HG02870 (cell line): Measurements from ENCODE around the gene TCF3.
A peak's percentile ranks its signal among the peaks of the same experiment; 100 is the strongest.

Experiments used
- ATAC-seq: cut with Tn5 transposase; IDR thresholded peaks from one replicate; pipeline ENCODE4 v1.9.1; 2021; ENCODE audit warnings: mild to moderate bottlenecking, moderate library complexity; ENCODE audit not compliant: unreplicated experiment

TCF3 gene

DNA sequence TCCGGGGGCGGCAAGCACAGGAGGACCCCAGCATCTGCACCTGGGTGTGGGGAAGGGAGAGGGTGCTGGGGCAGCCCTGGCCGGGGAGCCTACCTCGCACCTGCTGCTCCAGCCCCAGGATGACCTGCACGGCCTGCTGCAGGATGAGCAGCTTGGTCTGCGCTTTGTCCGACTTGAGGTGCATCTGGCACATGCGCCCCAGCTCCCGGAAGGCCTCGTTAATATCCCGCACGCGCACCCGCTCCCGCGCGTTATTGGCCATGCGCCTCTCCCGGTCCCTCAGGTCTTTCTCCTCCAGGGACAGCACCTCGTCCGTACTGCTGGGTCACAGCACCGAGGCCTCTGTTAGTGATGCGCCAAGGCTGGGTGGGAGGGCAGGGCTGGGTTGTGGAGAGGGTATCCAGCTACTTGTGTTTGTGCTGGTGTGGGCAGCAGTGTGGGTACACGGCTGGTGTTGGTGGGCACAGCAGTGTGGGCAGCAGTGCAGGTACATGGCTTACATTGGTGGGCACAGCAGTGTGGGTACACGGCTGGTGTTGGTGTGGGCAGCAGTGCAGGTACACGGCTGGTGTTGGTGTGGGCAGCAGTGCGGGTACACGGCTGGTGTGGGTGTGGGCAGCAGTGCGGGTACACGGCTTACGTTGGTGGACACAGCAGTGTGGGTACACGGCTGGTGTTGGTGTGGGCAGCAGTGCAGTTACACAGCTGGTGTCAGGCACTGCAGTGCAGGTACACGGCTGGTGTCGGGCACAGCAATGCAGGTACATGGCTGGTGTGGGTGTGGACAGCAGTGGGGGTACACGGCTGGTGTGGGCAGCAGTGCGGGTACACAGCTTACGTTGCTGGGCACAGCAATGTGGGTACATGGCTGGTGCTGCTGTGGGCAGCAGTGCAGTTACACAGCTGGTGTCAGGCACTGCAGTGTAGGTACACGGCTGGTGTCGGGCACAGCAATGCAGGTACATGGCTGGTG, 40.0 kb downstream of the TCF3 start:
- no peak for ATAC-seq

DNA sequence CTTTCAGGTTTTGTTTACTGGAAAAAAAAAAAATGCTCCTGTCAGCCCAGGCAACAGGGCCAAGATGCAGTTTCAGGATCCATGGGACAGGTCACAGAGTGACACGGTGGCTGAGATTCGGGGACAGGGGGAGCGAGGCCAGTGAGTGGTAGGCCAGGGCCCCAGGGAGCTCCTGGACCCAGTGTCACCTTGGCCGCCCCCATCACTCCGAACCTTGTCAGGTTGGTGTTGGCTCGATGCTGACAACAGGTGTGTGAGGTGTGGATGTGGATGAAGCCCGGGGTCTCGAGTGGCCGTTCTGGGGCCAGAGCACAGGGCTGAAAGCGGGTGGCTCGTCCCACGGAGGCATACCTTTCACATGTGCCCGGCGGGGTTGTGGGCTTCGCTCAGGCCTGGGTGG, 41.1 kb downstream of the TCF3 start:
- ATAC-seq: no peak

- ATAC-seq: no peak
Measured at GRCh38 chr19:1610579-1610978, 41.8 kb downstream of the TCF3 start.

- no peak for ATAC-seq
Measured at GRCh38 chr19:1609680-1610474, 42.5 kb downstream of the TCF3 start.

DNA sequence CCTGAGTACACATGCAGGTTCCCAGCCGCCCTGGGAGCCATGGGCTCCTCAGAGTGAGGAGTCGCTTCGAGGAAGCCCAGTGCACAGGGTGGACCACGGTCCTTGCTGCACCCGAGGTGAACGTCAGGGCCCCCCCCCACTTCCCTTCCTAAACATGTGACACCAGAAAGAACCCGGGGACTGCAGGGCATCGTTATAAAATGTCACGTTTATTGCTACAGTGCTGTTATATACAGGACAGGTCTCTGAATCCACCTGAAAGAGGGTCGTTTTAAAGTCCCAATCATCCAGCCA, 43.4 kb downstream of the TCF3 start:
- no peak for ATAC-seq

DNA sequence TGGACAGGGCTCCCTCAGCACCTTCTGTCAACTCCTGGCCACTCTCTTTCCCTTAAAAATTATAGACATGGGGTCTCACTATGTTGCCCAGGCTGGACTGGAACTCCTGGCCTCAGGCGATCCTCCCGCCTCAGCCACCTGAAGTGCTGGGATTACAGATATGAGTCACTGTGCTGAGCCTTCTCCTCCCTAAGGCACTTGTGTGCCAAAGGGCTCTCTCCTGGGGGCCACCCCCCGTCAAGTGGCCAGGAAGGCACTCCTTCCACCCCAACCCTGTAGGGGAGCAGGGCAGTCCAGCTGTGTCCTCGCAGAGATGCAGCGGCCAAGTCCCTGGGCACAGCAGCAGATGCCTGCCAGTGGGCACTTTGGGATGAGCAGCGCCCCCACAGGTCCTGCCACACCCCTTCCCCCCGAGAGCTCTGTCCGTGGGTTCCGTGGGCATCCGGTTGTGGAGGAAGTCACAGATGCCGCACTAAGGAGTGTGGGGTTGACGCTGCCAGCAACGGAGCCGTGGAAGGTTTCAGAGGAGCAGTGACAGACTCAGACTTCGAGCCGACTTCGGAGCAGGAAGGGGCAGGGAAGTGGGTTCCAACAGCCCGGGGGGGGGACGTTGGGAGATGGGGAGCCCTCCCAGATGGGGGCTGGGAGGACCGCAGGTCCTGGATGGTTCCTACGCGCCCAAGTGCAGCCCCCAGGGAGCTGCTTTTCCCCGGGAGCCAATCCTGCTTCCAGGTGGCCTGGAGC, 43.9 kb downstream of the TCF3 start:
- ATAC-seq: no peak

GRCh38 chr19:1606138-1606651, 46.2 kb downstream of the TCF3 start:
- no peak for ATAC-seq

DNA sequence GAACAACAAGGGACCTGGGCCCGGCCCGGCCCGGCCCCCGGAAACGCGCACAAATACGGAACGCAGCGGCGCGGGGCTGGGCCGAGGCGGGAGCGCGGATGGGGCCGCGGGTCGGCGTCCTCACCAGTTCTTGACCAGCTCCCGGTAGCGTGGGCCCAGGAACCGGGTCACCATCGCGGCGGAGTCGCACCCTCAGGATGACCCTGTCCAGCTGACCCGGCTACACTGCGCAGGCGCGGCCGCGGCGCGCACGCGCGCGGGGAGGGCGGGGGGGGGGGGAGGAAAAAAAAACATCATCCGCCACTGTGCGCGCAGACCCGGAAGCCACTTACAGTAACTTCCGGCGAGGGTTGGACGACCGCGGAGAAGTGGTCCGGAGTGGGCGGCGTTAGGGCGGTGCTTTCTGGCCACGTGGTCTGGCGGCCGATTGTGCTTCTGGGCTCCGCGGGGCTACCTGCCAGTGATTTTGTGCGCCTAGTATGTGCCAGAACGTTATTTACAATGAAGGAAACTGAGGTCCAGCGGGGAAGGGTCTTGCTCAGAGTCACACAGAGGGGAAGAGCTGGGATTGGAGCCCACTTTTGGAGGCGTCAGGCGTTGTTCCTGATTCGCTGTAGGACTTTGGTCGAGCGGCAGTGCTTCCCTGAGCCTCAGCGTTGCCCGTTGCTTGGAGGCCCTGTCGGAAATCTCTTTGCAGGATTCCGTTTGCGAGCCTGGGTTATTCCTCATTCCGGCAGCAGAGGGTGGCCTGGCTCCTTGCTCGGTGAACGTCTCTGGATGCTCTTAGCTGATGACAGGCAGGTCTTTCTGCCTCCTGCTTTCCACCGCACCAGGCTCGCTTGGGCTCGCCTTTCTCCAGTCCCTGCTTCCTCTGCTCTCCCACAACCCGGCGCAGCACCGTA, 46.9 kb downstream of the TCF3 start, which contains the start of gene UQCR11:
Gene UQCR11 (minus strand): TSS at position 227 of the 902 bp plus-strand sequence. CDS start 53 bp downstream, at position 174.
- ATAC-seq: peak; percentile 86

DNA sequence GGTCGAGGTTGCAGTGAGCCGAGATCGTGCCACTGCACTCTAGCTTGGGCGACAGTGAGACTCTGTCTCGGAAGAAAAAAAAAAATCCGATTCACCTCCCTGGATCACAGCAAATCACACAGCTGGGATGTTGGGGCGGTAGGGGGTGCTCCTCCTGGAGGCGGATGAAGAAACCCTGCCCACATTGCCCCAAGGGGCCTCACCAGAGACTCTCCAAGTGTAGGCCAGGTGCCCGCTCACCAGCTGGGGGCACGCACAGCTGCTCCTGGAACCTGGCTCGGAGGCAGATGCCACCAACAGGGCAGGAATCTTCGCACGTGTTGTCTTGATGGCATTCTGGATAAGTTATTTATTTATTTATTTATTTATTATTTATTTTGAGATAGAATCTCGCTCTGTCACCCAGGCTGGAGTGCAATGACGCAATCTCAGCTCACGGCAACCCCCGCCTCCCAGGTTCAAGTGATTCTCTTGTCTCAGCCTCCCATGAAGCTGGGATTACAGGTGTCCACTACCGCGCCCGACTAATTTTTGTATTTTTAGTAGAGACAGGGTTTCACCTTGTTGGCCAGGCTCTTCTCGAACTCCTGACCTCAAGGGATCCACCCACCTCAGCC, 50.2 kb downstream of the TCF3 start:
- ATAC-seq: no peak

GRCh38 chr19:1601613-1602064, 50.8 kb downstream of the TCF3 start:
- ATAC-seq: no peak

DNA sequence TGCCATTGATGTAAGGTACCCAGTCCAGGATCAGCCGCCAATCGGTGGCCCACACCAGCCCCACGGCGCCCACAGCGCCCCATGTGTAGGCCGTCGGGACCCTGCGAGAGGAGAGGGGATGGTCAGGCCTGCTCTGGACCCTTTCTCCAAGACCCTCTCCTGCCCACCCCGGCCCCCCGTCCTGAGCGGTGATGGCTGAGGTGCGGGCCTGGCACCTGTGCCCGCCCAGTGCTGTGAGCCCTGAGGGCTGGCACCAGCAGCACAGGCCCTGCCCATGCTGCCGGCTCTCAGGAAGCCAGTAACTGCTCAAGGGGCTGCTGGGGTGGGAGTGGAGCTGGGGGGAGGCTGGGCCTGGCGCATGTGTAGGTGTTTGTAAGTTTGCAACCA, 53.0 kb downstream of the TCF3 start:
- ATAC-seq: no peak

DNA sequence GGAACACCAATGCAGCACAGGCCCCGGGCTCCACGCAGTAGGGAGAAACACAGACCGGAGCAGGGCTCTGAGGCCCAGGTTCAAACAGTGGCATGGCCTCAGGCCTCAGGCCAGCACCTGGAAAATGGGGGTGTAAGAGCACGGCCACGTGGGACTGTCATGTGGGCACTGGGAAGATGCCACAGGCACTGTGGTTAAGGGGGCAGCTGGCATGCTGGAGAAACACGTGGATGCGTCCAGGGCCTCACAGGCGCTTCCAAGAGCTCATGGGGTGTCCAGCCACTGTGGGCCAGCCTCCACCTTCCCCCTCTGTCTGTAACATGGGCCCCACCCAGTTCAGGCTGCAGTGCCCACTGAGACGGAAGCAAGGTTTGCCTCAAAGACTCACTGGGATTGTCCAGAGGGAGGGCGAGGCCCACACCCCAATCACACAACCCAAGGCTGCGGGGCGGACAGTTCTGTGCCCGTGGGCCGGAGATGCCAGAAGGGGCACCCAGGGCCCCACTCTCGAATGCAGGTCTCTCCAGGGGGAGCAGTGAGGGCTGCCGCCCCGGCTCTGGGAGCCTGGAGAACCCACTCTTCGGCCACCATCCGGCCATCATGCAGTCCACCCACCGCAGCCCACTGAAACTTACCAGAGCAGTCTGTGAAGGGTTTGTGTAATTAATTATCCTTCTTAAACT, 53.5 kb downstream of the TCF3 start:
- no peak for ATAC-seq

GRCh38 chr19:1593501-1593772, 59.0 kb downstream of the TCF3 start:
- ATAC-seq: no peak

GRCh38 chr19:1592755-1593500, 59.5 kb downstream of the TCF3 start, which contains the start of gene MBD3:
Gene MBD3 (minus strand): TSS chr19:1592865. CDS start chr19:1592631, 234 bp downstream.
- ATAC-seq: peak; percentile 49

GRCh38 chr19:1592024-1592754, 60.2 kb downstream of the TCF3 start:
- ATAC-seq: peak; percentile 55

DNA sequence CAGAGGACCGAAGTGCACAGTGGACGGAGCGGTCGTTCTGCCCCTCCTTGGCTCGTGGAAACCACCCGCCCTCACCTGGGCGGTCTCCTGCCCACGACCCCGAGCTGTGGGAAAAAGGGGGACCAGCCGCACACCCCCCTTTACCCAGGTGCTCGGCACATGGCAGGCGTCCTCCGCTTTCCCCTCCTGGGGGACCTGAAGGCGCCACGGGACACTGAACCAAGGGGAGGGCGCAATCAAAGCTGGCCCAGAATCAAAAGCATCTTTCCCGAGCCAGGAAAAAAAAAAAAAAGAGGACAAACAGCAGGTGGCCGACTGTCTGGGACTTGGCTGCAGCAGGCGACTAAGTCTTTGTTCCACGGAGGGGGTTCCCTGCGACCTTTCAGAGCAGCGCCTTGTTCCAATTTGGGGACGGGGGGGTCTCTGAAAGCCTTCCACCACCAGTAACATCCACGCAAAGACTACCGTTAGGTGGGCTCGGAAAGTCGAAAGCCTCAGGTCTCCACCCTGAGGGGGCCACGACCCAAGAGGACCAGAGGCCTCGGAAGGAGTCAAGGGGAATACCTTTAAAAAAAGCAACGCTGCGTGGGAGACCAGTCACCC, 60.9 kb downstream of the TCF3 start:
- no peak for ATAC-seq
